Mesenchymal stem cell (in vitro differentiated cells and primary cell): ENCODE results near the gene JAKMIP1.
"Not testable (repeated sequence)": the region's sequence is repeated elsewhere in the genome, so short reads cannot be mapped to it uniquely, and the experiment has no call there.

Source experiments
- DNase-seq: peaks from one replicate; pipeline ENCODE4 v3.0.0-alpha.2; 2013
- H2AFZ ChIP-seq: one replicate; pipeline ENCODE4 v1.6.1; 2013; ENCODE audit warnings: low read depth, mild to moderate bottlenecking, control low read depth, inconsistent platforms, low read length, moderate library complexity
- H2AK5ac ChIP-seq: 2 replicates; pipeline ENCODE4 v1.6.1; 2013; ENCODE audit warnings: low read length, moderate library complexity, mild to moderate bottlenecking, inconsistent platforms; ENCODE audit not compliant: severe bottlenecking
- H2BK120ac ChIP-seq: one replicate; pipeline ENCODE4 v1.6.1; 2013; ENCODE audit warnings: low read depth, mild to moderate bottlenecking, inconsistent platforms, low read length, moderate library complexity
- H2BK12ac ChIP-seq, 2 experiments: one replicate each; pipeline ENCODE4 v1.6.1; 2013; ENCODE audit warnings: inconsistent platforms in 2 of 2, low read length in 2 of 2, mild to moderate bottlenecking in 2 of 2, moderate library complexity in 2 of 2, control low read depth in 1 of 2
- H2BK15ac ChIP-seq: one replicate; pipeline ENCODE4 v1.6.1; 2013; ENCODE audit warnings: mild to moderate bottlenecking, low read depth, inconsistent platforms; ENCODE audit not compliant: poor library complexity, severe bottlenecking
- H2BK5ac ChIP-seq: 2 replicates; pipeline ENCODE4 v1.6.1; 2013; ENCODE audit warnings: low read depth, mild to moderate bottlenecking, low read length, control low read depth, inconsistent platforms; ENCODE audit not compliant: poor library complexity, severe bottlenecking
- H3K14ac ChIP-seq, 2 experiments: one replicate each; pipeline ENCODE4 v1.6.1; 2013; ENCODE audit warnings: inconsistent platforms in 2 of 2, low read length in 2 of 2, control low read depth in 1 of 2, mild to moderate bottlenecking in 1 of 2, moderate library complexity in 1 of 2
- H3K18ac ChIP-seq, 2 experiments: one replicate each; pipeline ENCODE4 v1.6.1; 2013; ENCODE audit warnings: inconsistent platforms in 2 of 2, low read length in 2 of 2, control low read depth in 1 of 2, low read depth in 1 of 2, mild to moderate bottlenecking in 1 of 2
- H3K23ac ChIP-seq, 2 experiments: one replicate each; pipeline ENCODE4 v1.6.1; 2013; ENCODE audit warnings: inconsistent platforms in 2 of 2, low read length in 2 of 2, mild to moderate bottlenecking in 2 of 2, moderate library complexity in 2 of 2, control low read depth in 1 of 2
- H3K27ac ChIP-seq: 2 replicates; pipeline ENCODE4 v1.5.1; 2013; ENCODE audit warnings: mild to moderate bottlenecking, moderate library complexity, low read length, control low read depth, inconsistent platforms; ENCODE audit not compliant: poor library complexity, severe bottlenecking
- H3K27me3 ChIP-seq, 2 experiments: 2 replicates each; pipeline versions ENCODE4 v1.6.1 to v1.7.0; 2013; ENCODE audit warnings: low read length in 2 of 2, mild to moderate bottlenecking in 2 of 2, moderate library complexity in 2 of 2, control low read depth in 1 of 2, inconsistent platforms in 1 of 2; ENCODE audit not compliant: control insufficient read depth in 1 of 2, insufficient read depth in 1 of 2
- H3K36me3 ChIP-seq, 2 experiments: 2 replicates each; pipeline versions ENCODE4 v1.6.1 to v1.7.0; 2013; ENCODE audit warnings: low read length in 2 of 2, control low read depth in 1 of 2, inconsistent platforms in 1 of 2, low read depth in 1 of 2, mild to moderate bottlenecking in 1 of 2; ENCODE audit not compliant: insufficient read depth in 2 of 2, control insufficient read depth in 1 of 2
- H3K4ac ChIP-seq, 2 experiments: one replicate each; pipeline ENCODE4 v1.6.1; 2013; ENCODE audit warnings: inconsistent platforms in 2 of 2, low read length in 2 of 2, mild to moderate bottlenecking in 2 of 2, moderate library complexity in 2 of 2, control low read depth in 1 of 2, low read depth in 1 of 2
- H3K4me1 ChIP-seq: 2 replicates; pipeline ENCODE4 v1.6.1; 2013; ENCODE audit warnings: low read depth, low read length, control low read depth; ENCODE audit not compliant: control insufficient read depth, insufficient read depth
- H3K4me2 ChIP-seq: 2 replicates; pipeline ENCODE4 v1.6.1; 2013; ENCODE audit warnings: low read length, mild to moderate bottlenecking, inconsistent platforms; ENCODE audit not compliant: poor library complexity, severe bottlenecking
- H3K4me3 ChIP-seq, 2 experiments: 2 replicates each; pipeline versions ENCODE4 v1.5.1 to v1.7.0; 2013; ENCODE audit warnings: low read length in 2 of 2, mild to moderate bottlenecking in 2 of 2, control low read depth in 1 of 2, low read depth in 1 of 2; ENCODE audit not compliant: insufficient read depth in 1 of 2
- H3K79me1 ChIP-seq: replicated peaks from 2 replicates; pipeline ENCODE4 v1.6.1; 2013; ENCODE audit warnings: mild to moderate bottlenecking, control low read depth, low read length, inconsistent platforms; ENCODE audit not compliant: poor library complexity, severe bottlenecking
- H3K9ac ChIP-seq: 2 replicates; pipeline ENCODE4 v1.7.0; 2013; ENCODE audit warnings: mild to moderate bottlenecking, low read length, moderate library complexity
- H3K9me3 ChIP-seq: 2 replicates; pipeline ENCODE4 v1.7.0; 2013; ENCODE audit warnings: mild to moderate bottlenecking, low read length; ENCODE audit not compliant: control insufficient read depth
- H4K8ac ChIP-seq: one replicate; pipeline ENCODE4 v1.6.1; 2013; ENCODE audit warnings: inconsistent platforms, mild to moderate bottlenecking, low read length, moderate library complexity
- H4K91ac ChIP-seq: one replicate; pipeline ENCODE4 v1.6.1; 2013; ENCODE audit warnings: mild to moderate bottlenecking, low read length, inconsistent platforms
- WGBS: methylation state at CpG from one replicate; pipeline ENCODE4 v1.1.7; 2013; ENCODE audit warnings: mixed read lengths; 5-methylcytosine and 5-hydroxymethylcytosine counted together

The JAKMIP1 gene

GRCh38 chr4:5993346-5993745 is 207.0 kb downstream of the JAKMIP1 start:
- not testable (repeated sequence) for H4K91ac ChIP-seq, H2AK5ac ChIP-seq, H3K9ac ChIP-seq, H2AFZ ChIP-seq, H2BK5ac ChIP-seq, DNase-seq, H2BK120ac ChIP-seq, H3K4me2 ChIP-seq, H2BK12ac ChIP-seq, H3K18ac ChIP-seq, H3K4me1 ChIP-seq, H4K8ac ChIP-seq, H3K14ac ChIP-seq, H3K27ac ChIP-seq, H2BK15ac ChIP-seq, H3K23ac ChIP-seq, H3K79me1 ChIP-seq, H3K9me3 ChIP-seq, H3K4ac ChIP-seq, H3K36me3 ChIP-seq, H3K4me3 ChIP-seq
- WGBS = 84% methylated on average over 8 of the region's 9 CpGs
- H3K27me3 ChIP-seq = peaks cover 10 to 44% of the 10 kb centered on the region in 2 experiments

- no peak overlapping the region for H2BK120ac ChIP-seq
- H3K4me2 ChIP-seq = no peak overlapping the region
- H2BK12ac ChIP-seq = no peak overlapping the region
- no peak overlapping the region for H2AFZ ChIP-seq
- no peak overlapping the region for H3K18ac ChIP-seq
- H3K79me1 ChIP-seq = no peaks in the 10 kb centered on the region
- no peaks in the 10 kb centered on the region for H3K9me3 ChIP-seq
- no peak overlapping the region for H3K9ac ChIP-seq
- no peak overlapping the region for H2BK15ac ChIP-seq
- H3K4me3 ChIP-seq = no peak overlapping the region
- H3K23ac ChIP-seq = no peak overlapping the region
- no peak overlapping the region for H4K8ac ChIP-seq
- H3K27ac ChIP-seq = no peak overlapping the region
- 75% methylated on average over 11 of the region's 11 CpGs for WGBS
- DNase-seq = no peak
- peaks cover 10 to 45% of the 10 kb centered on the region in 2 experiments for H3K27me3 ChIP-seq
- H4K91ac ChIP-seq = no peak overlapping the region
- no peaks in the 10 kb centered on the region for H3K4me1 ChIP-seq
- no peak overlapping the region for H3K14ac ChIP-seq
- no peak overlapping the region for H2BK5ac ChIP-seq
- no peak overlapping the region for H2AK5ac ChIP-seq
- no peaks in the 10 kb centered on the region for H3K36me3 ChIP-seq
- H3K4ac ChIP-seq = no peak overlapping the region
These were observed 207.5 kb downstream of the JAKMIP1 start for GRCh38 chr4:5992828-5993321.

GRCh38 chr4:5992171-5992827 is 208.1 kb downstream of the JAKMIP1 start:
- Histone ChIP-seq H3K4me2 (no peak overlapping the region), H3K27ac (no peak overlapping the region), H3K23ac (no peak overlapping the region), H2BK120ac (no peak overlapping the region), H3K9me3 (peaks cover 4% of the 10 kb centered on the region), H3K4me1 (no peaks in the 10 kb centered on the region), H3K79me1 (no peaks in the 10 kb centered on the region), H3K27me3 (peaks cover 10 to 49% of the 10 kb centered on the region in 2 experiments), H3K18ac (no peak overlapping the region), H3K4me3 (no peak overlapping the region), H2BK15ac (no peak overlapping the region), H3K36me3 (no peaks in the 10 kb centered on the region), H2AK5ac (no peak overlapping the region), H2BK5ac (no peak overlapping the region), H4K8ac (no peak overlapping the region), H2AFZ (no peak overlapping the region), H3K9ac (no peak overlapping the region), H4K91ac (no peak overlapping the region), H3K14ac (no peak overlapping the region), H3K4ac (no peak overlapping the region), H2BK12ac (no peak overlapping the region)
- 85% methylated on average over 16 of the region's 17 CpGs for WGBS
- DNase-seq = no peak

- no peak for DNase-seq
- Histone ChIP-seq H2AFZ (no peak overlapping the region), H3K4me2 (no peak overlapping the region)
These were observed 208.9 kb downstream of the JAKMIP1 start for GRCh38 chr4:5991405-5991804.

More at GRCh38 chr4:5991405-5991804, 208.9 kb downstream of the JAKMIP1 start:
- H3K36me3 ChIP-seq = no peaks in the 10 kb centered on the region
- H3K18ac ChIP-seq = no peak overlapping the region
- H3K27me3 ChIP-seq = peaks cover 6 to 50% of the 10 kb centered on the region in 2 experiments
- no peak overlapping the region for H3K9ac ChIP-seq
- H2AK5ac ChIP-seq = no peak overlapping the region
- no peak overlapping the region for H4K91ac ChIP-seq
- no peak overlapping the region for H2BK12ac ChIP-seq
- no peak overlapping the region for H2BK5ac ChIP-seq
- no peaks in the 10 kb centered on the region for H3K4me1 ChIP-seq
- H3K4ac ChIP-seq = no peak overlapping the region
- H2BK120ac ChIP-seq = no peak overlapping the region
- H3K79me1 ChIP-seq = no peaks in the 10 kb centered on the region
- no peak overlapping the region for H3K27ac ChIP-seq
- WGBS = 41% methylated on average over 1 of the region's 1 CpG
- H2BK15ac ChIP-seq = no peak overlapping the region
- H3K14ac ChIP-seq = no peak overlapping the region
- H3K9me3 ChIP-seq = peaks cover 4% of the 10 kb centered on the region
- H3K4me3 ChIP-seq = no peak overlapping the region
- H4K8ac ChIP-seq = no peak overlapping the region
- no peak overlapping the region for H3K23ac ChIP-seq
